WERI-Rb-1 (cell line): Measurements from ENCODE around the gene KCNN4.
"Not testable (repeated sequence)": the region's sequence is repeated elsewhere in the genome, so short reads cannot be mapped to it uniquely, and the experiment has no call there.

ENCODE experiments used
- DNase-seq: peaks from one replicate; pipeline ENCODE4 v3.0.0-alpha.2; 2020
- H3K27ac ChIP-seq: fragments of 250-450 bp; sonication (Bioruptor Pico); 2 replicates; pipeline ENCODE4 v1.5.1; 2020; ENCODE audit warnings: mild to moderate bottlenecking, moderate library complexity
- H3K27me3 ChIP-seq: fragments of 250-450 bp; sonication (Bioruptor Pico); 2 replicates; pipeline ENCODE4 v1.5.1; 2021; ENCODE audit warnings: mild to moderate bottlenecking, low read depth, moderate library complexity; ENCODE audit not compliant: insufficient read depth, severe bottlenecking
- H3K36me3 ChIP-seq: fragments of 250-450 bp; sonication (Bioruptor Pico); 2 replicates; pipeline ENCODE4 v1.5.1; 2020; ENCODE audit warnings: mild to moderate bottlenecking, moderate library complexity
- H3K4me3 ChIP-seq: 2 replicates; pipeline ENCODE4 v1.5.1; 2011; ENCODE audit warnings: low read depth, mild to moderate bottlenecking, control low read depth, low read length
- H3K9me3 ChIP-seq: fragments of 250-450 bp; sonication (Bioruptor Pico); 2 replicates; pipeline ENCODE4 v1.5.1; 2021; ENCODE audit warnings: mild to moderate bottlenecking, moderate library complexity; ENCODE audit not compliant: severe bottlenecking
- CTCF ChIP-seq: IDR thresholded peaks from 2 replicates; pipeline ENCODE4 v1.5.1; 2011; ENCODE audit warnings: low read depth, mild to moderate bottlenecking, control low read depth, inconsistent platforms, low read length

KCNN4 gene

GRCh38 chr19:43780706-43781525 lies at the start of gene KCNN4:
KCNN4 (minus strand) TSS chr19:43780973; CDS start chr19:43780861, 112 bp downstream.
- no peak for TF ChIP-seq CTCF
- Histone ChIP-seq H3K36me3 (no peaks in the 10 kb centered on the region), H3K27me3 (no peaks in the 10 kb centered on the region), H3K9me3 (no peaks in the 10 kb centered on the region), H3K27ac (no peak within 1 kb of the TSS), H3K4me3 (no peak within 1 kb of the TSS)
- no peak for DNase-seq

- H3K9me3 ChIP-seq = no peaks in the 10 kb centered on the region
- H3K36me3 ChIP-seq = peaks cover 23% of the 10 kb centered on the region
- peak; percentile 95 for DNase-seq
- no peaks in the 10 kb centered on the region for H3K27me3 ChIP-seq
- H3K27ac ChIP-seq = peak within 1 kb of the TSS; percentile 36; the same call in 1 of the 2 replicates
- H3K4me3 ChIP-seq = peak within 1 kb of the TSS; percentile 64
- no peak for TF ChIP-seq CTCF
Measured at GRCh38 chr19:43826787-43827754, 46.3 kb upstream of the KCNN4 start, which contains the start of gene ZNF283. ZNF283 (plus strand) TSS chr19:43827321; CDS start chr19:43833505, 6,184 bp downstream.

GRCh38 chr19:43824572-43824971 lies 43.8 kb upstream of the KCNN4 start:
- not testable (repeated sequence) for DNase-seq, H3K36me3 ChIP-seq, H3K9me3 ChIP-seq, H3K4me3 ChIP-seq, H3K27me3 ChIP-seq, H3K27ac ChIP-seq

GRCh38 chr19:43823856-43824255 lies 43.1 kb upstream of the KCNN4 start:
- H3K27me3 ChIP-seq, H3K27ac ChIP-seq, H3K36me3 ChIP-seq, H3K4me3 ChIP-seq, DNase-seq, H3K9me3 ChIP-seq: not testable (repeated sequence)

- no peak for TF ChIP-seq CTCF
- no peak for DNase-seq
- Histone ChIP-seq H3K27me3 (no peaks in the 10 kb centered on the region), H3K27ac (no peak overlapping the region), H3K9me3 (no peaks in the 10 kb centered on the region), H3K4me3 (peak overlapping the region; percentile 72), H3K36me3 (no peaks in the 10 kb centered on the region)
Measured at GRCh38 chr19:43820884-43821215, 40.1 kb upstream of the KCNN4 start.

GRCh38 chr19:43820098-43820883 lies 39.5 kb upstream of the KCNN4 start:
- Histone ChIP-seq H3K4me3 (peak overlapping the region; percentile 72), H3K9me3 (no peaks in the 10 kb centered on the region), H3K27me3 (no peaks in the 10 kb centered on the region), H3K36me3 (no peaks in the 10 kb centered on the region), H3K27ac (no peak overlapping the region; the same call in 1 of the 2 replicates)
- no peak for TF ChIP-seq CTCF
- DNase-seq = peak; percentile 68
